Measurements from ENCODE around the gene STKLD1.

Gene STKLD1

GRCh38 chr9:133347985-133348717 is 28.0 kb upstream of the STKLD1 start, which contains the start of the genes MED22 and RPL7A:
Gene MED22, minus strand, starts transcription at chr9:133348131. Its CDS starts 1,469 bp downstream, at chr9:133346662.
Gene RPL7A, plus strand, starts transcription at chr9:133348218. Its CDS starts 26 bp downstream, at chr9:133348244.
- peaks cover 46% of the 10 kb centered on the region for H3K4me1 Mint-ChIP-seq
- H3K27ac Mint-ChIP-seq (ENCODE audit: low read depth), result peak within 1 kb of the TSS; percentile 96
- H3K27me3 Mint-ChIP-seq, result no peaks in the 10 kb centered on the region
- peak; percentile 90 for ATAC-seq (replicated peaks; ENCODE audit: extremely low read depth, poor library complexity, severe bottlenecking)
- H3K4me3 Mint-ChIP-seq, result peak within 1 kb of the TSS; percentile 92
- no peaks in the 10 kb centered on the region for H3K9me3 Mint-ChIP-seq
- peaks cover 59% of the 10 kb centered on the region for H3K36me3 Mint-ChIP-seq (ENCODE audit: insufficient read depth)
- peak; percentile 80 to 88 for DNase-seq (ENCODE audit: low spot score in 2 of 2)

DNA sequence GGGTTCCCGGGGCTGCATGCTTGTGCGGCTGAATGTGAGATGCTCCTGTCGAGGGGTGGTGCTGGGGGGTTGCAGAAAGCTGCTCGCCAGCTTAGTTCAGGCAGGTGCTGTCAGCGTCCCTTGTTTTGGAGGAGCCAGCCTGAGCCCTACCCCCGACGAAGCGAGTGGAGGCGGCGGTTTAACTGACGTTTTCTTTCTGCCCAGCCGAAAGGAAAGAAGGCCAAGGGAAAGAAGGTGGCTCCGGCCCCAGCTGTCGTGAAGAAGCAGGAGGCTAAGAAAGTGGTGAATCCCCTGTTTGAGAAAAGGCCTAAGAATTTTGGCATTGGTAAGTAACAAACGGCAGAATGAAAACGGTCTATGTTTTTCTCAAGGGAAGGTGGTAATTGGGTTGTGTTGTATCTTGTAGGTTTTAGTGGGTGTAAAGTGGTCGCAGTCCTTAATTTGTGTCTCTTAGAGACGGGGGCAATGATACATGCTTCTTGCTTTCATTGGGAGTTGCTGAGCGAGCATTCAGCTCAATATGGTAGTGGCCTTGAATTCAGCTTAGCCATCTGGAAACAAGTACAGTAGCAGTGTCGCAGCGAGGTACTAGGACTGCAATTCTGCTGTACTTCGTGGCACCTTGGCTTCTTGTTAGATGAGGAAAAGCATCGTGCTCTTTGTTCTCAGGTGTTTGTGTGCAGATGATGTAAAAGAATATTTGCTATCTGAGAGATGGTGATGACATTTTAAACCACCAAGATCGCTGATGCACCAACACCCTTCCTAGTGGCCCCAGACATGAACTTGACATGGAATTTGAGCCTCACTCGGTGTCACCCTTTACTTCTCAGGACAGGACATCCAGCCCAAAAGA is 27.2 kb upstream of the STKLD1 start:
- Mint-ChIP-seq H3K36me3 (ENCODE audit: insufficient read depth) (peaks cover 58% of the 10 kb centered on the region), H3K27me3 (no peaks in the 10 kb centered on the region), H3K9me3 (no peaks in the 10 kb centered on the region), H3K4me3 (peak overlapping the region; percentile 92), H3K27ac (ENCODE audit: low read depth) (peak overlapping the region; percentile 96), H3K4me1 (peaks cover 49% of the 10 kb centered on the region)
- peak; percentile 3 for ATAC-seq (replicated peaks; ENCODE audit: extremely low read depth, poor library complexity, severe bottlenecking)
- no peak for DNase-seq (ENCODE audit: low spot score in 2 of 2)

- DNase-seq (ENCODE audit: low spot score in 2 of 2) (no peak), ATAC-seq (replicated peaks; ENCODE audit: extremely low read depth, poor library complexity, severe bottlenecking) (no peak)
- H3K4me1 Mint-ChIP-seq, result peaks cover 49% of the 10 kb centered on the region
- H3K36me3 Mint-ChIP-seq (ENCODE audit: insufficient read depth), result peaks cover 52% of the 10 kb centered on the region
- peak overlapping the region; percentile 92 for H3K4me3 Mint-ChIP-seq
- H3K9me3 Mint-ChIP-seq, result no peaks in the 10 kb centered on the region
- H3K27me3 Mint-ChIP-seq, result no peaks in the 10 kb centered on the region
- no peak overlapping the region for H3K27ac Mint-ChIP-seq (ENCODE audit: low read depth)
Measured at GRCh38 chr9:133349965-133350616, 26.1 kb upstream of the STKLD1 start.

GRCh38 chr9:133351526-133351907 is 24.6 kb upstream of the STKLD1 start:
- peaks cover 43% of the 10 kb centered on the region for H3K4me1 Mint-ChIP-seq
- no peak overlapping the region for H3K27ac Mint-ChIP-seq (ENCODE audit: low read depth)
- H3K9me3 Mint-ChIP-seq, result no peaks in the 10 kb centered on the region
- ATAC-seq (replicated peaks; ENCODE audit: extremely low read depth, poor library complexity, severe bottlenecking) (no peak), DNase-seq (ENCODE audit: low spot score in 2 of 2) (no peak)
- H3K4me3 Mint-ChIP-seq, result no peak overlapping the region
- H3K36me3 Mint-ChIP-seq (ENCODE audit: insufficient read depth), result peaks cover 52% of the 10 kb centered on the region
- H3K27me3 Mint-ChIP-seq, result no peaks in the 10 kb centered on the region

- no peak for DNase-seq (ENCODE audit: low spot score in 2 of 2)
- H3K4me3 Mint-ChIP-seq, result no peak overlapping the region
- H3K27ac Mint-ChIP-seq (ENCODE audit: low read depth), result no peak overlapping the region
- no peaks in the 10 kb centered on the region for H3K9me3 Mint-ChIP-seq
- no peak for ATAC-seq (replicated peaks; ENCODE audit: extremely low read depth, poor library complexity, severe bottlenecking)
- H3K4me1 Mint-ChIP-seq, result peaks cover 38% of the 10 kb centered on the region
- no peaks in the 10 kb centered on the region for H3K27me3 Mint-ChIP-seq
- H3K36me3 Mint-ChIP-seq (ENCODE audit: insufficient read depth), result peaks cover 52% of the 10 kb centered on the region
Measured at GRCh38 chr9:133351908-133352634, 24.1 kb upstream of the STKLD1 start.

GRCh38 chr9:133352635-133353340 is 23.4 kb upstream of the STKLD1 start:
- no peak for DNase-seq (ENCODE audit: low spot score in 2 of 2)
- Mint-ChIP-seq H3K27ac (ENCODE audit: low read depth) (peak overlapping the region; percentile 89), H3K27me3 (no peaks in the 10 kb centered on the region), H3K4me3 (no peak overlapping the region), H3K36me3 (ENCODE audit: insufficient read depth) (peaks cover 55% of the 10 kb centered on the region), H3K4me1 (peaks cover 42% of the 10 kb centered on the region), H3K9me3 (no peaks in the 10 kb centered on the region)
- ATAC-seq (replicated peaks; ENCODE audit: extremely low read depth, poor library complexity, severe bottlenecking), result no peak

GRCh38 chr9:133353548-133353947 is 22.6 kb upstream of the STKLD1 start:
- peaks cover 42% of the 10 kb centered on the region for H3K4me1 Mint-ChIP-seq
- H3K27me3 Mint-ChIP-seq, result no peaks in the 10 kb centered on the region
- no peak overlapping the region for H3K4me3 Mint-ChIP-seq
- DNase-seq (ENCODE audit: low spot score in 2 of 2), result no peak
- no peak for ATAC-seq (replicated peaks; ENCODE audit: extremely low read depth, poor library complexity, severe bottlenecking)
- peak overlapping the region; percentile 89 for H3K27ac Mint-ChIP-seq (ENCODE audit: low read depth)
- H3K36me3 Mint-ChIP-seq (ENCODE audit: insufficient read depth), result peaks cover 50% of the 10 kb centered on the region
- H3K9me3 Mint-ChIP-seq, result no peaks in the 10 kb centered on the region

DNA sequence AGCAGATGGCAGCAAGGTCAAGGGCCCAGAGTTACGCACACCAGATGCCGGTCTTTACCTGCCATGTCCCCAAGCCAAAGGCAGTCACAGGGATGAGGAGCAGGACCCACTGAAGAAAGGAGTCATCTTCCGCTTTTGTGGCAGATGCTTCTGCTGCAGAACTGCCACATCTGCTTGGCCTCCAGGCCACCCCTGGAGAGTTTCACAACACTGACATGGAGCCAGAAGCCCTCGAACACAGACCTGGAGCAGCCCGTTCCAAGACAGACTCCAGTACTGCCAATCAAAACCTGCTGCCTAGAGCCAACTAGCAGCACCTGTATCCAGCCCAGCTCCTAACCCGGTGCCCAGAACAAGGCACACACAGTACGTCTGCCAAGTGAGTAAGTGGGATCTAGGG is 21.4 kb upstream of the STKLD1 start:
- H3K27ac Mint-ChIP-seq (ENCODE audit: low read depth), result no peak overlapping the region
- peak overlapping the region; percentile 50 for H3K4me3 Mint-ChIP-seq

DNA sequence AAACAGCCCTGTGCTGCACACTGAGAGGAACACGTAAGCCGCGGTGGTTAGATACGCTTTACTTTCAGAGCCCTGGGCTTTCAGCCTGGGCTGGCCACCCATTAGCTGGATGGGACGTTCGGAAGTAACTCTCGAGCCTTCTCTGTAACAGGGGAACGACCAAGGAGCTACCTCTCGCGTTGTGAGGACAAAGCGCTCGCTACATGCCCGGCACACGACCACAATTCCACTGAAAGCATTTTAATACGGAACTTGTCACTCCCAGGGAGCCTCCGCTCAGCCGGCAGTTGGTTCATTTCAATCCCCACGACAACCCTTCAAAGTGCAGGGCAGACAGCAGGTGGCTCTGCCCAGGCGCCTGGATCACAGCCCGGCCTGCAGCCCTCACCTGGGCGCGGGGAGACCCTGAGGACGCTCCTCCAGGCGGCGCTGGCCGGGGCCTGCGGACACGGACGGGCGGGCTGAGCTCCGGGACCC is 20.2 kb upstream of the STKLD1 start:
- Mint-ChIP-seq H3K27me3 (no peaks in the 10 kb centered on the region), H3K4me1 (peaks cover 39% of the 10 kb centered on the region), H3K4me3 (peak overlapping the region; percentile 83), H3K36me3 (ENCODE audit: insufficient read depth) (peaks cover 36% of the 10 kb centered on the region), H3K9me3 (no peaks in the 10 kb centered on the region), H3K27ac (ENCODE audit: low read depth) (peak overlapping the region; percentile 79)
- ATAC-seq (replicated peaks; ENCODE audit: extremely low read depth, poor library complexity, severe bottlenecking), result peak; percentile 37
- no peak for DNase-seq (ENCODE audit: low spot score in 2 of 2)

More for the DNA sequence above, 21.4 kb upstream of the STKLD1 start:
- H3K27me3 Mint-ChIP-seq, result no peaks in the 10 kb centered on the region
- ATAC-seq (replicated peaks; ENCODE audit: extremely low read depth, poor library complexity, severe bottlenecking), result no peak
- H3K4me1 Mint-ChIP-seq, result peaks cover 40% of the 10 kb centered on the region
- peaks cover 41% of the 10 kb centered on the region for H3K36me3 Mint-ChIP-seq (ENCODE audit: insufficient read depth)
- H3K9me3 Mint-ChIP-seq, result no peaks in the 10 kb centered on the region
- DNase-seq (ENCODE audit: low spot score in 2 of 2), result no peak

DNA sequence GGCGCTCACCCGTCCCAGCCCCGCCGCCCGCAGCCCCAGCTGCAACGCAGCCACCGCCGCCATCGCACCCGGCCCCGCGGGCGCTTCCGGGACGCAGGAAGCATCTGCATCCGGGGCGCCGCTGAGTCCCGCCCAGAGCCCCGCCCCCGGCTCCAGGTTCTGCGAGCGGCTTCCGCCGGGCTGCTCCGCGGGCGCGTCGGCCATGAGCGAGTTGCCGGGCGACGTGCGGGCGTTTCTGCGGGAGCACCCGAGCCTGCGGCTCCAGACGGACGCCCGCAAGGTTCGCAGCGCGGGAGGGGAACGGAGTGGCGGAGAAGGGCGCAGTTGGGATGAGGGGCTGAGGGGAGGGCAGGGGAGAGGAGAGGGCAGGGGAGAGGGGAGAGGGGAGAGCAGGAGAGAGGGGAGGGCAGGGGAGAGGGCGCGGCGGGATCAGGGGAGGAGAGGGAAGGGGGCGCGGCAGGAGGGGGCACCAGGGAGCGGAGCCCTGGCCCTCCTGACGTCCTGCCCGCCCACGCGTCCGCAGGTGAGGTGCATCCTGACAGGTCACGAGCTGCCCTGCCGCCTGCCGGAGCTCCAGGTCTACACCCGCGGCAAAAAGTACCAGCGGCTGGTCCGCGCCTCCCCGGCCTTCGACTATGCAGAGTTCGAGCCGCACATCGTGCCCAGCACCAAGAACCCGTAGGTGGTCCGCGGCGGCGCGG is 19.6 kb upstream of the STKLD1 start, which contains the start of the genes SURF1 and SURF2:
Gene SURF1, minus strand, starts transcription at position 97 of the 701 bp plus-strand sequence. Its CDS starts 34 bp downstream, at position 63.
Gene SURF2, plus strand, starts transcription at position 160 of the 701 bp plus-strand sequence. Its CDS starts 43 bp downstream, at position 203.
- Mint-ChIP-seq H3K4me1 (peaks cover 40% of the 10 kb centered on the region), H3K27ac (ENCODE audit: low read depth) (peak within 1 kb of the TSS; percentile 79), H3K27me3 (no peaks in the 10 kb centered on the region), H3K9me3 (no peaks in the 10 kb centered on the region), H3K4me3 (peak within 1 kb of the TSS; percentile 83), H3K36me3 (ENCODE audit: insufficient read depth) (peaks cover 37% of the 10 kb centered on the region)
- DNase-seq (ENCODE audit: low spot score in 2 of 2), result peak; percentile 72 to 78
- ATAC-seq (replicated peaks; ENCODE audit: extremely low read depth, poor library complexity, severe bottlenecking), result peak; percentile 96

DNA sequence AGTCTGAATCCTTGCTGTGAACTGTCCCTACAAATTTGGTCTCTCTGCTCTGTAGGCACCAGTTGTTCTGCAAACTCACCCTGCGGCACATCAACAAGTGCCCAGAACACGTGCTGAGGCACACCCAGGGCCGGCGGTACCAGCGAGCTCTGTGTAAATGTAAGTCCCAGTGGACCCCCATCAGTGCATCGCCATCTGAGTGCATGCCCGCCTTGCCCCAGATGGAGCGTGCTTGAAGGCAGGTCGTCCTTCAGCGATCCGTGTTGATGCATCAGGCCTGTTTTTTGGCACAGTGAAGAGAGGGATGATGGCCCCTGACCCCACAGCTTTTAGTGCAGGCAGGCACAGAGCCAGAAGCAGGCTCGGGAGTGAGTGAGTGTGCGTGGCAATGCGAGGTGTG is 18.5 kb upstream of the STKLD1 start:
- no peak for ATAC-seq (replicated peaks; ENCODE audit: extremely low read depth, poor library complexity, severe bottlenecking)
- Mint-ChIP-seq H3K27ac (ENCODE audit: low read depth) (peak overlapping the region; percentile 87), H3K4me3 (peak overlapping the region; percentile 83), H3K36me3 (ENCODE audit: insufficient read depth) (peaks cover 37% of the 10 kb centered on the region), H3K4me1 (peaks cover 46% of the 10 kb centered on the region), H3K9me3 (no peaks in the 10 kb centered on the region), H3K27me3 (no peaks in the 10 kb centered on the region)
- DNase-seq (ENCODE audit: low spot score in 2 of 2), result no peak

Measured in central memory CD8-positive, alpha-beta T cell (primary cell).